GM23338 (cell line): Measurements from ENCODE around the gene GVQW3. TPM values are rescaled to one million over a fixed set of nuclear protein-coding genes. Genes with fewer than 3 reads are reported as not detected.

Experiments
- ATAC-seq: fragments of 200-7000 bp; cut with Tn5 transposase; 3 replicates; pipeline ENCODE4 v1.9.1; 2020
- DNase-seq: peaks from one replicate; pipeline ENCODE4 v3.0.0-alpha.2; 2015; ENCODE audit warnings: low spot score
- H2AFZ ChIP-seq: fragments of 200-600 bp; sonication (generic); 2 replicates; pipeline ENCODE4 v1.8.0; 2016; ENCODE audit warnings: antibody characterized with exemption, mild to moderate bottlenecking, moderate library complexity
- H3F3A ChIP-seq: fragments of 200-600 bp; sonication (generic); replicated peaks from 2 replicates; pipeline ENCODE4 v1.8.0; 2017; ENCODE audit warnings: antibody characterized with exemption, mixed run types, low read depth
- H3K27ac ChIP-seq: fragments of 200-600 bp; sonication (generic); 2 replicates; pipeline ENCODE4 v1.6.1; 2016; ENCODE audit warnings: low read depth
- H3K27me3 ChIP-seq: fragments of 200-600 bp; sonication (generic); 2 replicates; pipeline ENCODE4 v1.8.0; 2016; ENCODE audit warnings: mild to moderate bottlenecking, mixed run types, moderate library complexity; ENCODE audit not compliant: insufficient read depth
- H3K36me3 ChIP-seq: fragments of 200-600 bp; sonication (generic); 2 replicates; pipeline ENCODE4 v1.8.0; 2016; ENCODE audit warnings: mild to moderate bottlenecking; ENCODE audit not compliant: insufficient read depth
- H3K4me1 ChIP-seq: fragments of 200-600 bp; sonication (generic); 2 replicates; pipeline ENCODE4 v1.8.0; 2016; ENCODE audit warnings: mild to moderate bottlenecking, moderate library complexity; ENCODE audit not compliant: insufficient read depth
- H3K4me2 ChIP-seq: fragments of 200-600 bp; sonication (generic); 2 replicates; pipeline ENCODE4 v1.7.1; 2017; ENCODE audit warnings: mixed run types
- H3K4me3 ChIP-seq: fragments of 200-600 bp; sonication (generic); 2 replicates; pipeline ENCODE4 v1.6.1; 2016; ENCODE audit warnings: mixed run types
- H3K79me2 ChIP-seq: fragments of 200-600 bp; sonication (generic); replicated peaks from 2 replicates; pipeline ENCODE4 v1.8.0; 2017; ENCODE audit warnings: mild to moderate bottlenecking; ENCODE audit not compliant: insufficient read depth
- H3K9me2 ChIP-seq: fragments of 200-600 bp; sonication (generic); 2 replicates; pipeline ENCODE4 v1.8.0; 2017; ENCODE audit not compliant: insufficient read depth
- H4K20me1 ChIP-seq: fragments of 200-600 bp; sonication (generic); replicated peaks from 2 replicates; pipeline ENCODE4 v1.8.0; 2017; ENCODE audit warnings: mild to moderate bottlenecking; ENCODE audit not compliant: insufficient read depth
- H3K27ac Mint-ChIP-seq: 2 replicates; pipeline ENCODE4 v1.8.0; 2020; ENCODE audit warnings: inconsistent platforms, mild to moderate bottlenecking, moderate library complexity, mixed read lengths
- H3K27me3 Mint-ChIP-seq: 3 replicates; pipeline ENCODE4 v1.8.0; 2022; ENCODE audit warnings: low read depth, mild to moderate bottlenecking, moderate library complexity, mixed read lengths, inconsistent platforms; ENCODE audit not compliant: insufficient read depth, poor library complexity
- H3K36me3 Mint-ChIP-seq: 3 replicates; pipeline ENCODE4 v1.8.0; 2021; ENCODE audit warnings: low read depth, mild to moderate bottlenecking, inconsistent platforms, moderate library complexity, mixed read lengths
- H3K4me1 Mint-ChIP-seq: 3 replicates; pipeline ENCODE4 v1.8.0; 2020; ENCODE audit warnings: mild to moderate bottlenecking, inconsistent platforms, mixed read lengths
- H3K4me3 Mint-ChIP-seq: 3 replicates; pipeline ENCODE4 v1.8.0; 2021; ENCODE audit warnings: moderate library complexity, mild to moderate bottlenecking, inconsistent platforms, mixed read lengths
- H3K9me3 Mint-ChIP-seq: 3 replicates; pipeline ENCODE4 v1.8.0; 2020; ENCODE audit warnings: moderate library complexity, mild to moderate bottlenecking, inconsistent platforms, mixed read lengths
- CTCF ChIP-seq, 2 experiments: fragments of 200-600 bp in 1 of 2; sonication (generic) in 1 of 2; conservative IDR thresholded peaks; 2 replicates each; pipeline versions ENCODE4 v1.5.1 to v1.6.1; 2016 to 2017; ENCODE audit warnings: antibody characterized with exemption in 2 of 2, low read depth in 2 of 2, mild to moderate bottlenecking in 2 of 2, moderate library complexity in 1 of 2
- EZH2 ChIP-seq: fragments of 200-600 bp; sonication (generic); IDR thresholded peaks from one replicate; pipeline ENCODE4 v1.8.0; 2017; ENCODE audit warnings: antibody characterized with exemption, mild to moderate bottlenecking, low read depth; ENCODE audit not compliant: unreplicated experiment
- EZH2phosphoT487 ChIP-seq: fragments of 200-600 bp; sonication (generic); IDR thresholded peaks from one replicate; pipeline ENCODE4 v1.8.1; 2018; ENCODE audit warnings: antibody characterized with exemption; ENCODE audit not compliant: unreplicated experiment
- JUNB ChIP-seq: IDR thresholded peaks from one replicate; pipeline ENCODE4 v1.6.1; 2016; ENCODE audit warnings: antibody characterized with exemption; ENCODE audit not compliant: unreplicated experiment
- POLR2AphosphoS5 ChIP-seq: IDR thresholded peaks from 2 replicates; pipeline ENCODE4 v1.6.1; 2016; ENCODE audit warnings: antibody characterized with exemption, low read depth
- REST ChIP-seq: IDR thresholded peaks from one replicate; pipeline ENCODE4 v1.6.1; 2018; ENCODE audit warnings: antibody characterized with exemption; ENCODE audit not compliant: unreplicated experiment
- STAT1 ChIP-seq: IDR thresholded peaks from one replicate; pipeline ENCODE4 v1.6.1; 2016; ENCODE audit warnings: antibody characterized with exemption; ENCODE audit not compliant: unreplicated experiment
- ZNF331 ChIP-seq: fragments of 250-450 bp; sonication (Bioruptor Pico); IDR thresholded peaks from 2 replicates; pipeline ENCODE4 v1.5.0; 2020; ENCODE audit warnings: low read depth, mild to moderate bottlenecking, moderate library complexity
- ZNF462 ChIP-seq: fragments of 250-450 bp; sonication (Bioruptor Pico); IDR thresholded peaks from 2 replicates; pipeline ENCODE4 v1.5.0; 2020; ENCODE audit warnings: mild to moderate bottlenecking, moderate library complexity
- polyA plus RNA-seq: library from polyadenylated mRNA; unstranded; fragments of >200 nt; fragmentation: Nextera tagmentation; extraction: Ambion mirVana; gene quantifications from 2 replicates; pipeline ENCODE4 v1.2.1, GENCODE V29; 2016
- total RNA-seq: library from RNA; depleted of rRNA; stranded (reverse); fragments of >200 nt; shearing (Covaris generic); gene quantifications from 2 replicates; pipeline ENCODE4 v1.2.3, GENCODE V29; 2014

The GVQW3 gene
- total and polyA plus RNA-seq, 2 experiments from 2014 or later, result 3.5 to 4.9 TPM

DNA sequence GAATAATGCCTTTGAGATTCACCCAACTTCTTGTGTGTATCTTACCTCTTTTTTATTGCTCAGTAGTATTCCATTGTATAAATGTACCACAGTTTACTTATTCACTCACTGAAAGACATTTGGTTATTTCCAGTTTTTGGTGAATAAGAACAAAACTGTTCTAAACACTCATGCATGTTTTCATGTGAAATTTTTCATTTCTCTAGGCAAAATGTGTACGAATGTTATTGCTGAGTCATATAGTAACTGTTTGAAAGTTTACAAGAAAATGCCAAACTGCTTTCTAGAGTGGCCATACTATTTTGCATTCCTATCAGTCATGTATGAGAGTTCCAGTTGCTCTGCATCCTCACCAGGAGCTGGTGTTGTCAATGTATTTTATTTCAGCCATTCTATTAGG is 54.9 kb downstream of the GVQW3 start:
- peaks cover 5% of the 10 kb centered on the region; the same call in 1 of the 2 replicates for H3K4me1 ChIP-seq
- H2AFZ ChIP-seq, result no peak overlapping the region
- H3K36me3 ChIP-seq, result no peaks in the 10 kb centered on the region
- H3K27ac ChIP-seq, result no peak overlapping the region
- H3K9me3 Mint-ChIP-seq, result no peaks in the 10 kb centered on the region
- no peaks in the 10 kb centered on the region for H3K27me3 Mint-ChIP-seq
- no peak overlapping the region for H3K4me3 ChIP-seq
- ATAC-seq, result no peak
- H3K27ac Mint-ChIP-seq, result no peak overlapping the region
- no peaks in the 10 kb centered on the region for H3K4me1 Mint-ChIP-seq
- H3K27me3 ChIP-seq, result no peaks in the 10 kb centered on the region
- no peak overlapping the region for H3K4me3 Mint-ChIP-seq
- peaks cover 1% of the 10 kb centered on the region; the same call in 1 of the 3 replicates for H3K36me3 Mint-ChIP-seq
- TF ChIP-seq EZH2, result no peak
- no peak for TF ChIP-seq JUNB
- TF ChIP-seq POLR2AphosphoS5, result no peak
- no peak for TF ChIP-seq REST
- TF ChIP-seq ZNF331 (CRISPR knock-in tag), result no peak
- TF ChIP-seq CTCF (conservative IDR thresholded peaks at IDR 0.05; ENCODE audit: low read depth in 2 of 2), result no peak
- no peak for TF ChIP-seq STAT1
- TF ChIP-seq ZNF462 (CRISPR knock-in tag), result no peak
- TF ChIP-seq EZH2phosphoT487, result no peak
- 0 out of 2 replicates have a peak, but pooled peaks cover 4% of the 10 kb centered on the region for H4K20me1 ChIP-seq
- H3K9me2 ChIP-seq, result no peaks in the 10 kb centered on the region
- H3K4me2 ChIP-seq, result no peak overlapping the region
- no peaks in the 10 kb centered on the region for H3F3A ChIP-seq
- H3K79me2 ChIP-seq, result no peaks in the 10 kb centered on the region
- no peak for DNase-seq
